Neural progenitor cell (in vitro differentiated cells): Measurements from ENCODE around the gene HIP1R. TPM values are rescaled to one million over a fixed set of nuclear protein-coding genes. Genes with fewer than 3 reads are reported as not detected.

Source experiments
- DNase-seq: peaks from one replicate; pipeline ENCODE4 v3.0.0-alpha.2; 2016; ENCODE audit warnings: low spot score
- H2AFZ ChIP-seq: fragments of 200-600 bp; sonication (generic); replicated peaks from 2 replicates; pipeline ENCODE4 v1.6.1; 2016; ENCODE audit warnings: antibody characterized with exemption
- H3F3A ChIP-seq: fragments of 200-600 bp; sonication (generic); 2 replicates; pipeline ENCODE4 v1.6.1; 2016; ENCODE audit warnings: antibody characterized with exemption, low read depth
- H3K27ac ChIP-seq: fragments of 200-600 bp; sonication (generic); 2 replicates; pipeline ENCODE4 v1.5.1; 2016; ENCODE audit warnings: mild to moderate bottlenecking
- H3K27me3 ChIP-seq: fragments of 200-600 bp; sonication (generic); 2 replicates; pipeline ENCODE4 v1.6.1; 2016; ENCODE audit warnings: mild to moderate bottlenecking, moderate library complexity
- H3K36me3 ChIP-seq: fragments of 200-600 bp; sonication (generic); 2 replicates; pipeline ENCODE4 v1.5.1; 2016
- H3K4me1 ChIP-seq: fragments of 200-600 bp; sonication (generic); 2 replicates; pipeline ENCODE4 v1.6.1; 2016; ENCODE audit warnings: mixed run types
- H3K4me2 ChIP-seq: fragments of 200-600 bp; sonication (generic); 2 replicates; pipeline ENCODE4 v1.6.1; 2016
- H3K4me3 ChIP-seq: fragments of 200-600 bp; sonication (generic); 2 replicates; pipeline ENCODE4 v1.5.1; 2016
- H3K79me2 ChIP-seq: fragments of 200-600 bp; sonication (generic); 2 replicates; pipeline ENCODE4 v1.6.1; 2016; ENCODE audit warnings: low read depth
- H3K9ac ChIP-seq: fragments of 200-600 bp; sonication (generic); 2 replicates; pipeline ENCODE4 v1.6.1; 2016
- H3K9me3 ChIP-seq: fragments of 200-600 bp; sonication (generic); 2 replicates; pipeline ENCODE4 v1.5.1; 2016; ENCODE audit warnings: low read depth
- H4K20me1 ChIP-seq: fragments of 200-600 bp; sonication (generic); 2 replicates; pipeline ENCODE4 v1.6.1; 2016; ENCODE audit warnings: low read depth
- H3K27ac Mint-ChIP-seq: 3 replicates; pipeline ENCODE4 v1.8.0; 2021; ENCODE audit warnings: mixed read lengths
- H3K27me3 Mint-ChIP-seq: 2 replicates; pipeline ENCODE4 v1.8.0; 2022; ENCODE audit warnings: low read depth, mild to moderate bottlenecking, inconsistent platforms, moderate library complexity, mixed read lengths; ENCODE audit not compliant: insufficient read depth
- H3K36me3 Mint-ChIP-seq: 3 replicates; pipeline ENCODE4 v1.8.0; 2021; ENCODE audit warnings: mixed read lengths
- H3K4me1 Mint-ChIP-seq: 3 replicates; pipeline ENCODE4 v1.8.0; 2021; ENCODE audit warnings: mixed read lengths
- H3K4me3 Mint-ChIP-seq: 3 replicates; pipeline ENCODE4 v1.8.0; 2021; ENCODE audit warnings: mild to moderate bottlenecking, moderate library complexity, mixed read lengths
- H3K9me3 Mint-ChIP-seq: 3 replicates; pipeline ENCODE4 v1.8.0; 2020; ENCODE audit warnings: mixed read lengths
- CTCF ChIP-seq: fragments of 200-600 bp; sonication (generic); IDR thresholded peaks from 2 replicates; pipeline ENCODE4 v1.5.1; 2017; ENCODE audit warnings: antibody characterized with exemption, mild to moderate bottlenecking
- EZH2 ChIP-seq: fragments of 200-600 bp; sonication (generic); IDR thresholded peaks from 2 replicates; pipeline ENCODE4 v1.6.1; 2017; ENCODE audit warnings: antibody characterized with exemption, mild to moderate bottlenecking, moderate library complexity
- EZH2phosphoT487 ChIP-seq: fragments of 200-600 bp; sonication (generic); IDR thresholded peaks from 2 replicates; pipeline ENCODE4 v1.6.1; 2017; ENCODE audit warnings: antibody characterized with exemption
- total RNA-seq: library from RNA; depleted of rRNA; stranded (reverse); fragments of >200 nt; gene quantifications from 2 replicates; pipeline ENCODE4 v1.2.3, GENCODE V29; 2015; ENCODE audit warnings: low replicate concordance

The HIP1R gene
- total RNA-seq, 1 donor from 2014 or later, result 19.3 TPM

DNA sequence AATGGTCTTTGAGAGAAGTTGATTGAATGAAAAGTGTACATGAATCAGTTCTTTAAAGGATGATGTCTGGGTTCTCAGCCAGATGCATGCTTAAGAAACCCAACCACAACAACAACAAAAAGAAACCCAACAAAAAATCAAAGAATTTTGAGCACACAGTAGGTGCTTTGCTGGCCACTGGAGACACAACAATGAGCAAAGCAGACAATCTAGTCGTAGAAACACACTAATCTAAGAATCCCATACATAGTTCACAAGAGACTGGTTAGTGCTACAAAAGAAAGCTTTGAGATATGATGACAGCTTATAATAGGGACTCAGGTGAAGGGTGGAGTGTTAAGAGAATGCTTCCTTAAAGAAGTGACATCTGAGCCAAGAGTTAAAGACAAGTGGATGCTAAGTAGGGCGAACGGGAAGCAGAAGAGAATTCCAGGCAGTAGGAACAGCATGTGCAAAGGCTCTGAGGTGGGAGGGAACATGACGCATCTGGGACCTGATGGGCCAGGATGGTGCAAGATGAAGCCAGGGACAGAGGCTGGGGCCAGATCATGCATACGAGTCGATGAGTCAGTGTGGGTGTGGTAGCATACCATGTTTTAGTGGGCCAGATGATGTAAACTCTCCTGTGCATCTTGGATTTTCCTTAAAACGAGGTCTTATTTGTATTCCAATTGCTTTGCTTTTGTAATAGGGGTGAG lies 4.6 kb upstream of the HIP1R start:
- H3K27ac ChIP-seq, result no peak overlapping the region
- Mint-ChIP-seq H3K36me3 (no peaks in the 10 kb centered on the region), H3K4me3 (no peak overlapping the region), H3K4me1 (peaks cover 26% of the 10 kb centered on the region), H3K9me3 (no peaks in the 10 kb centered on the region), H3K27ac (no peak overlapping the region), H3K27me3 (peaks cover 8% of the 10 kb centered on the region)
- peaks cover 19% of the 10 kb centered on the region for H3F3A ChIP-seq
- no peak for TF ChIP-seq CTCF
- TF ChIP-seq EZH2phosphoT487, result no peak
- H3K4me3 ChIP-seq, result no peak overlapping the region
- DNase-seq, result no peak
- H3K79me2 ChIP-seq, result no peaks in the 10 kb centered on the region
- H3K36me3 ChIP-seq, result no peaks in the 10 kb centered on the region
- H3K4me2 ChIP-seq, result no peak overlapping the region
- H3K9me3 ChIP-seq, result no peaks in the 10 kb centered on the region
- peaks cover 13% of the 10 kb centered on the region for H3K4me1 ChIP-seq
- H3K9ac ChIP-seq, result no peak overlapping the region
- no peak overlapping the region for H2AFZ ChIP-seq
- no peaks in the 10 kb centered on the region for H4K20me1 ChIP-seq
- peaks cover 53% of the 10 kb centered on the region for H3K27me3 ChIP-seq

GRCh38 chr12:122834104-122834920 lies 945 bp upstream of the HIP1R start:
- no peaks in the 10 kb centered on the region for H3K79me2 ChIP-seq
- H3F3A ChIP-seq, result peaks cover 29% of the 10 kb centered on the region
- peaks cover 7% of the 10 kb centered on the region for H3K36me3 Mint-ChIP-seq
- peak overlapping the region; percentile 84 for H3K4me2 ChIP-seq
- H3K9me3 Mint-ChIP-seq, result no peaks in the 10 kb centered on the region
- H4K20me1 ChIP-seq, result peaks cover 22% of the 10 kb centered on the region
- peak overlapping the region; percentile 45 for H2AFZ ChIP-seq
- peaks cover 33% of the 10 kb centered on the region for H3K4me1 Mint-ChIP-seq
- H3K4me1 ChIP-seq, result peaks cover 14% of the 10 kb centered on the region
- TF ChIP-seq CTCF, result peak; percentile 27
- no peak for TF ChIP-seq EZH2phosphoT487
- no peak overlapping the region for H3K9ac ChIP-seq
- H3K27ac Mint-ChIP-seq, result peak overlapping the region; percentile 90
- peak overlapping the region; percentile 86 for H3K27ac ChIP-seq
- DNase-seq, result peak; percentile 95
- no peaks in the 10 kb centered on the region for H3K36me3 ChIP-seq
- peak overlapping the region; percentile 95 for H3K4me3 Mint-ChIP-seq
- peaks cover 56% of the 10 kb centered on the region for H3K27me3 ChIP-seq
- peaks cover 8% of the 10 kb centered on the region for H3K27me3 Mint-ChIP-seq
- H3K9me3 ChIP-seq, result no peaks in the 10 kb centered on the region
- peak overlapping the region; percentile 90 for H3K4me3 ChIP-seq

DNA sequence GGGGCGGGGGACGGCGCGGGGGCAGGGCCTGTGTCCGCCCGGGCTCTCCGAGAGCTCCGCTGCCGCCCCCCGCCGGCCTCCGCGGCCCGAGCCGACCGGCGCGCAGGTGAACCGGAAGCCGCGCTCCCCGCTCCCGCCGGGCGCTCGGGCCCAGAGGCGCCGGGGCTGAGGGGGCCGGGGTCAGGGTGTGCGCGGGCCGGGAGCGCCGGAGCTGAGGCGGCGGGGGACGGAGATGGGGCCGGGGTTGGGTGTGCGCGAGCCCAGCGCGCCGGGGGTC lies 431 bp downstream of the HIP1R start:
- no peaks in the 10 kb centered on the region for H3K36me3 ChIP-seq
- TF ChIP-seq CTCF, result no peak
- no peak for TF ChIP-seq EZH2phosphoT487
- no peak for TF ChIP-seq EZH2
- H3K4me1 Mint-ChIP-seq, result peaks cover 38% of the 10 kb centered on the region
- H3K4me3 Mint-ChIP-seq, result no peak overlapping the region
- no peaks in the 10 kb centered on the region for H3K9me3 ChIP-seq
- peaks cover 8% of the 10 kb centered on the region for H3K27me3 Mint-ChIP-seq
- H3K79me2 ChIP-seq, result no peaks in the 10 kb centered on the region
- DNase-seq, result no peak
- H3K9me3 Mint-ChIP-seq, result no peaks in the 10 kb centered on the region
- peaks cover 29% of the 10 kb centered on the region for H3F3A ChIP-seq
- peak overlapping the region; percentile 90 for H3K4me3 ChIP-seq
- peak overlapping the region; percentile 21 for H2AFZ ChIP-seq
- peaks cover 55% of the 10 kb centered on the region for H3K27me3 ChIP-seq
- H3K4me2 ChIP-seq, result peak overlapping the region; percentile 96
- peaks cover 25% of the 10 kb centered on the region for H4K20me1 ChIP-seq
- H3K27ac ChIP-seq, result no peak overlapping the region
- no peak overlapping the region for H3K9ac ChIP-seq
- H3K36me3 Mint-ChIP-seq, result peaks cover 7% of the 10 kb centered on the region
- peaks cover 14% of the 10 kb centered on the region for H3K4me1 ChIP-seq
- no peak overlapping the region for H3K27ac Mint-ChIP-seq
